ENCODE measurements around the gene LEFTY2.

LEFTY2 gene

GRCh38 chr1:225965231-225965630, 24.2 kb upstream of the LEFTY2 start:
- in situ Hi-C loops (cut with HindIII; ENCODE audit: low pct_ligation_motif_present, low sequenced_read_pairs) = no loop called here

GRCh38 chr1:225963735-225964530, 22.9 kb upstream of the LEFTY2 start:
- Histone ChIP-seq H3K27ac (no peak overlapping the region), H3K27me3 (replicated peaks) (no peaks in the 10 kb centered on the region), H3K36me3 (replicated peaks) (no peaks in the 10 kb centered on the region), H3K4me3 (ENCODE audit: low read depth, low read length) (no peak overlapping the region)
- no peak for DNase-seq
- TF ChIP-seq CTCF (IDR thresholded peaks at IDR 0.05; ENCODE audit: low read depth, low read length, missing control alignments) = no peak
- in situ Hi-C loops (cut with HindIII; ENCODE audit: low pct_ligation_motif_present, low sequenced_read_pairs) = no loop called here

More at GRCh38 chr1:225965231-225965630, 24.2 kb upstream of the LEFTY2 start:
- no peak for DNase-seq
- Histone ChIP-seq H3K27me3 (replicated peaks) (no peaks in the 10 kb centered on the region), H3K4me3 (ENCODE audit: low read depth, low read length) (no peak overlapping the region), H3K36me3 (replicated peaks) (no peaks in the 10 kb centered on the region), H3K27ac (no peak overlapping the region)
- no peak for TF ChIP-seq CTCF (IDR thresholded peaks at IDR 0.05; ENCODE audit: low read depth, low read length, missing control alignments)

- no peak for DNase-seq
- in situ Hi-C loops (cut with HindIII; ENCODE audit: low pct_ligation_motif_present, low sequenced_read_pairs) = no loop called here
- Histone ChIP-seq H3K27me3 (replicated peaks) (no peaks in the 10 kb centered on the region), H3K27ac (no peak overlapping the region), H3K36me3 (replicated peaks) (no peaks in the 10 kb centered on the region), H3K4me3 (ENCODE audit: low read depth, low read length) (no peak overlapping the region)
- peak; percentile 81 for TF ChIP-seq CTCF (IDR thresholded peaks at IDR 0.05; ENCODE audit: low read depth, low read length, missing control alignments)
Measured at GRCh38 chr1:225962440-225962975, 21.5 kb upstream of the LEFTY2 start.

- no peak for DNase-seq
- no peak overlapping the region for H3K4me3 ChIP-seq (ENCODE audit: low read depth, low read length)
- TF ChIP-seq CTCF (IDR thresholded peaks at IDR 0.05; ENCODE audit: low read depth, low read length, missing control alignments) = no peak
- H3K27me3 ChIP-seq (replicated peaks) = no peaks in the 10 kb centered on the region
- H3K36me3 ChIP-seq (replicated peaks) = no peaks in the 10 kb centered on the region
- in situ Hi-C loops (cut with HindIII; ENCODE audit: low pct_ligation_motif_present, low sequenced_read_pairs) = no loop called here
- H3K27ac ChIP-seq = no peak overlapping the region
Measured at GRCh38 chr1:225961659-225962439, 20.8 kb upstream of the LEFTY2 start.

GRCh38 chr1:225958041-225958440, 17.0 kb upstream of the LEFTY2 start:
- Histone ChIP-seq H3K27ac (no peak overlapping the region), H3K4me3 (ENCODE audit: low read depth, low read length) (no peak overlapping the region), H3K27me3 (replicated peaks) (no peaks in the 10 kb centered on the region), H3K36me3 (replicated peaks) (no peaks in the 10 kb centered on the region)
- in situ Hi-C loops (cut with HindIII; ENCODE audit: low pct_ligation_motif_present, low sequenced_read_pairs) = no loop called here
- no peak for DNase-seq
- no peak for TF ChIP-seq CTCF (IDR thresholded peaks at IDR 0.05; ENCODE audit: low read depth, low read length, missing control alignments)

Measured in brain microvascular endothelial cell (primary cell).